ENCODE results near the gene SH3BP5.

SH3BP5 gene

GRCh38 chr3:15256861-15257341 lies 75.5 kb downstream of the SH3BP5 start:
- no peak for ATAC-seq (ENCODE audit: low read depth)
- Histone ChIP-seq H3K4me1 (ENCODE audit: insufficient read depth, poor library complexity, severe bottlenecking) (peaks cover 4% of the 10 kb centered on the region), H3K27ac (ENCODE audit: poor library complexity, severe bottlenecking) (no peak overlapping the region), H3K27me3 (ENCODE audit: insufficient read depth, poor library complexity, severe bottlenecking) (no peaks in the 10 kb centered on the region), H3K4me3 (ENCODE audit: severe bottlenecking) (no peak overlapping the region), H3K9me3 (ENCODE audit: severe bottlenecking) (no peaks in the 10 kb centered on the region), H3K36me3 (ENCODE audit: low read depth) (peaks cover 41% of the 10 kb centered on the region)
- no peak for TF ChIP-seq CTCF (IDR thresholded peaks at IDR 0.05; ENCODE audit: poor library complexity, severe bottlenecking)
- no peak for DNase-seq (ENCODE audit: low spot score)

GRCh38 chr3:15255215-15255614 lies 77.2 kb downstream of the SH3BP5 start:
- Histone ChIP-seq H3K27me3 (ENCODE audit: insufficient read depth, poor library complexity, severe bottlenecking) (no peaks in the 10 kb centered on the region), H3K9me3 (ENCODE audit: severe bottlenecking) (no peaks in the 10 kb centered on the region), H3K4me1 (ENCODE audit: insufficient read depth, poor library complexity, severe bottlenecking) (no peaks in the 10 kb centered on the region), H3K36me3 (ENCODE audit: low read depth) (peaks cover 58% of the 10 kb centered on the region), H3K4me3 (ENCODE audit: severe bottlenecking) (no peak overlapping the region), H3K27ac (ENCODE audit: poor library complexity, severe bottlenecking) (no peak overlapping the region)
- ATAC-seq (ENCODE audit: low read depth), result no peak
- no peak for DNase-seq (ENCODE audit: low spot score)
- TF ChIP-seq CTCF (IDR thresholded peaks at IDR 0.05; ENCODE audit: poor library complexity, severe bottlenecking), result no peak

GRCh38 chr3:15253023-15253697 lies 79.2 kb downstream of the SH3BP5 start:
- DNase-seq (ENCODE audit: low spot score), result no peak
- H3K4me1 ChIP-seq (ENCODE audit: insufficient read depth, poor library complexity, severe bottlenecking), result no peaks in the 10 kb centered on the region
- ATAC-seq (ENCODE audit: low read depth), result no peak

GRCh38 chr3:15246186-15246585 lies 86.2 kb downstream of the SH3BP5 start:
- no peak for TF ChIP-seq CTCF (IDR thresholded peaks at IDR 0.05; ENCODE audit: poor library complexity, severe bottlenecking)
- DNase-seq (ENCODE audit: low spot score) (no peak), ATAC-seq (ENCODE audit: low read depth) (no peak)
- H3K9me3 ChIP-seq (ENCODE audit: severe bottlenecking), result no peaks in the 10 kb centered on the region
- no peaks in the 10 kb centered on the region for H3K27me3 ChIP-seq (ENCODE audit: insufficient read depth, poor library complexity, severe bottlenecking)
- H3K27ac ChIP-seq (ENCODE audit: poor library complexity, severe bottlenecking), result no peak overlapping the region
- H3K4me1 ChIP-seq (ENCODE audit: insufficient read depth, poor library complexity, severe bottlenecking), result no peaks in the 10 kb centered on the region
- no peak overlapping the region for H3K4me3 ChIP-seq (ENCODE audit: severe bottlenecking)
- peaks cover 92% of the 10 kb centered on the region for H3K36me3 ChIP-seq (ENCODE audit: low read depth)

More at GRCh38 chr3:15253023-15253697, 79.2 kb downstream of the SH3BP5 start:
- Histone ChIP-seq H3K27me3 (ENCODE audit: insufficient read depth, poor library complexity, severe bottlenecking) (no peaks in the 10 kb centered on the region), H3K4me3 (ENCODE audit: severe bottlenecking) (no peak overlapping the region), H3K9me3 (ENCODE audit: severe bottlenecking) (no peaks in the 10 kb centered on the region), H3K36me3 (ENCODE audit: low read depth) (peaks cover 73% of the 10 kb centered on the region), H3K27ac (ENCODE audit: poor library complexity, severe bottlenecking) (no peak overlapping the region)
- no peak for TF ChIP-seq CTCF (IDR thresholded peaks at IDR 0.05; ENCODE audit: poor library complexity, severe bottlenecking)

GRCh38 chr3:15243822-15244482 lies 88.4 kb downstream of the SH3BP5 start:
- peaks cover 94% of the 10 kb centered on the region for H3K36me3 ChIP-seq (ENCODE audit: low read depth)
- DNase-seq (ENCODE audit: low spot score), result no peak

More at GRCh38 chr3:15243822-15244482, 88.4 kb downstream of the SH3BP5 start:
- Histone ChIP-seq H3K4me3 (ENCODE audit: severe bottlenecking) (no peak overlapping the region), H3K4me1 (ENCODE audit: insufficient read depth, poor library complexity, severe bottlenecking) (no peaks in the 10 kb centered on the region), H3K27me3 (ENCODE audit: insufficient read depth, poor library complexity, severe bottlenecking) (no peaks in the 10 kb centered on the region), H3K9me3 (ENCODE audit: severe bottlenecking) (no peaks in the 10 kb centered on the region), H3K27ac (ENCODE audit: poor library complexity, severe bottlenecking) (no peak overlapping the region)
- no peak for ATAC-seq (ENCODE audit: low read depth)
- no peak for TF ChIP-seq CTCF (IDR thresholded peaks at IDR 0.05; ENCODE audit: poor library complexity, severe bottlenecking)

Measured in RWPE2 (cell line).